Measurements from ENCODE around the gene DOCK1.

Gene DOCK1

DNA sequence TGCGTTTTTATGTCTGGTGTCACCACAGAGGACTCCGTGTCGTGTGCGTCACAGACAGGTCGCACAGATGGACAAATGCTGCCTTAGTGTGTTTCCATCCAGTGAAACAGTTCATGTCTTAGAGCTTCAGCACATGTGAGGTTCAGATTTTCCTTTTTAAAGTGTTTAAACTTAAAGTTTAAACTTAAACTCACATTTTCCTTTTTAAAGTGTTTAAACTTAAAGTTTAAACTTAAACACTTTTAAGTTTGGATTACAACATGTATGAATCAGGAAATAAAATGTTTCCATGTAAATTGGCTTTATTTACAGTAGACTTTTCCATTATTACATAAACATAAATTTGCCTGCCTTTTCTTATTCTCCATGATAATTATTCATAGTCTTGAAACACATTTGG, 223.9 kb downstream of the DOCK1 start:
- no peaks in the 10 kb centered on the region for H3K27me3 Mint-ChIP-seq
- H3K27ac Mint-ChIP-seq, result no peak overlapping the region
- no peaks in the 10 kb centered on the region for H3K4me1 Mint-ChIP-seq
- H3K9me3 Mint-ChIP-seq, result peaks cover 1% of the 10 kb centered on the region
- DNase-seq, result no peak
- H3K4me3 Mint-ChIP-seq, result no peak overlapping the region
- CTCF ChIA-PET, result no interaction called here
- no peaks in the 10 kb centered on the region for H3K36me3 Mint-ChIP-seq

GRCh38 chr10:127132451-127132850, 227.2 kb downstream of the DOCK1 start:
- DNase-seq, result no peak
- Mint-ChIP-seq H3K4me3 (no peak overlapping the region), H3K27ac (no peak overlapping the region), H3K9me3 (peaks cover 1% of the 10 kb centered on the region), H3K27me3 (no peaks in the 10 kb centered on the region), H3K4me1 (no peaks in the 10 kb centered on the region), H3K36me3 (no peaks in the 10 kb centered on the region)
- CTCF ChIA-PET, result no interaction called here

DNA sequence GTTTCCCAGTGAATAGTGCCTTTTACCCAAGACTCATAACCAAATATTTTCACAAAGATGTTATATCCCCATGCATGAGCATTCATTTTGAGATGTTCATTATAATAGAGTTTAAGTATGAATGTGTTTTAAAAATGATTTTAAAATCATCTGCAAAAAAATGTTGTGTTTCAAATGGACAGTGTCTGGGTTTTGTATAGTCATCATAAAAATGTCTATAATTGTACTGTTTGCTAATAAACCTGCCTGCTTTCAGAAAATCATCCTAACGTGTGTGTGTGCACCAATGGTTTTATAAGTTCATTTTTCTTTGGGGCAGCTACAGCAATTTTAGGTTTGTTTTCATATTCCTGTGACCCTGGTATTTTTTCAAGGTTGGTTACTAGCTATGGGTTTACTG, 228.0 kb downstream of the DOCK1 start:
- Mint-ChIP-seq H3K4me3 (no peak overlapping the region), H3K27me3 (no peaks in the 10 kb centered on the region), H3K27ac (no peak overlapping the region), H3K4me1 (no peaks in the 10 kb centered on the region), H3K9me3 (peaks cover 1% of the 10 kb centered on the region), H3K36me3 (no peaks in the 10 kb centered on the region)
- no peak for DNase-seq
- CTCF ChIA-PET, result no interaction called here

DNA sequence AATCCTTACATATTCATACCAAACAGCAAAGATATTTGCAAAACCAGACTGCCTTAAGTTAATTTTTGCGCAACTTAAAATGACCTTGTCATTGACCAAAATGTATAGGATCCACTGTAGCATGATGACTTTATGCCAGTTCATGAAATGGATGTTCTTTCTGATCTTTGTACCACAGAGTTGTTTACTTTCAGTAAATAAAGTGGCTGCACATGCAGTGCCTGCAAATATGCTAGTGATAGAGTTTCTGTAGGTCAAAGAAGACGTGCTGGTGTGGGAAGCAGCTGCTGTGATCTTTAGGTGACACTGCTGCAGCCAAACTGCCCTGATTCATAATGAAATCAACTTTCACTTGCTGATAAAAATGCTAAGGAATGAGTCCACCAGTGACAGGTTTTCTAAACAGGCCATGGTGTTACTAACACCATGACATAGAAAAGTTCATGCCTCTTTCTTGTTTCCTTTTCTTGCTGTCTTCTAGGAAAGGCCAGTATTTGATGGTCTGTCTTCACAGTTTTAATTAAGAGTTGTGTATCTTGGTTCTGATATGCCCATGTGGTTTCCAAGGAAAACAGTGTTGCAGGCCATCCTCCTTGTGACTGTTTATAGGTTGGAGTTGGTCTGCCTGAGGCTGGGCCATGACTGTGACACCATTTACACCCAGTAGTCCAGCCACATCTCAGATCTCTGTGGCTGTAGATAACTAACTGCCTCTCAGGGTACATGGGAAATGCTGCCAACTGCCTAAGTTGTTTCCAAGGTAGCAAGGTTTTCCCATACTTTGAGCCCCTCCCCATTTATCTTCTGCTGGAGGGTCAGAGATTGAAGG, 228.7 kb downstream of the DOCK1 start:
- CTCF ChIA-PET, result no interaction called here
- no peaks in the 10 kb centered on the region for H3K27me3 Mint-ChIP-seq
- no peak overlapping the region for H3K4me3 Mint-ChIP-seq
- H3K9me3 Mint-ChIP-seq, result peaks cover 1% of the 10 kb centered on the region
- no peak for DNase-seq
- H3K4me1 Mint-ChIP-seq, result no peaks in the 10 kb centered on the region
- H3K27ac Mint-ChIP-seq, result no peak overlapping the region
- no peaks in the 10 kb centered on the region for H3K36me3 Mint-ChIP-seq

GRCh38 chr10:127135844-127136577, 230.8 kb downstream of the DOCK1 start:
- no peaks in the 10 kb centered on the region for H3K4me1 Mint-ChIP-seq
- no peak overlapping the region for H3K4me3 Mint-ChIP-seq
- H3K27me3 Mint-ChIP-seq, result no peaks in the 10 kb centered on the region
- no peaks in the 10 kb centered on the region for H3K9me3 Mint-ChIP-seq
- CTCF ChIA-PET, result no interaction called here
- H3K36me3 Mint-ChIP-seq, result no peaks in the 10 kb centered on the region
- H3K27ac Mint-ChIP-seq, result no peak overlapping the region
- DNase-seq, result no peak

DNA sequence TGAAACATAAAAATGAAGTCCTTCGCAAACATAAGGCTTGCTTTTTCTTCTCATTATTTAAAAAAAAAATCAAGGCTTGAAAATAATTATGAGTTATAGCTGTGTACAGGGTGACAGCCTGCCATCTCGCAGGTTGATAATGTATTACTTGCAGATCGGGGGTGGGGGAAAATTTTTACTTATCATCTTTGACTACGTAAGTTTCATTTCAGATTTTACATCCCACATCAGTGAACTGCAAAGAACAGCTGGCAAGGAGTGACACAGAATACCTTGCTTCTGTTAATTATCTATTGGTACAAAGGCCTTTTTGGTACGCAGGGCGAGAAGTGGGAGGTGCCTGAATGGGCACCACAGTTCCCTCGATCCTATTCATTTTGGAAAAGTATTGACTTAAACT, 232.2 kb downstream of the DOCK1 start:
- H3K27ac Mint-ChIP-seq, result no peak overlapping the region
- no peaks in the 10 kb centered on the region for H3K9me3 Mint-ChIP-seq
- CTCF ChIA-PET, result no interaction called here
- H3K4me1 Mint-ChIP-seq, result no peaks in the 10 kb centered on the region
- H3K4me3 Mint-ChIP-seq, result no peak overlapping the region
- DNase-seq, result no peak
- no peaks in the 10 kb centered on the region for H3K27me3 Mint-ChIP-seq
- H3K36me3 Mint-ChIP-seq, result no peaks in the 10 kb centered on the region

DNA sequence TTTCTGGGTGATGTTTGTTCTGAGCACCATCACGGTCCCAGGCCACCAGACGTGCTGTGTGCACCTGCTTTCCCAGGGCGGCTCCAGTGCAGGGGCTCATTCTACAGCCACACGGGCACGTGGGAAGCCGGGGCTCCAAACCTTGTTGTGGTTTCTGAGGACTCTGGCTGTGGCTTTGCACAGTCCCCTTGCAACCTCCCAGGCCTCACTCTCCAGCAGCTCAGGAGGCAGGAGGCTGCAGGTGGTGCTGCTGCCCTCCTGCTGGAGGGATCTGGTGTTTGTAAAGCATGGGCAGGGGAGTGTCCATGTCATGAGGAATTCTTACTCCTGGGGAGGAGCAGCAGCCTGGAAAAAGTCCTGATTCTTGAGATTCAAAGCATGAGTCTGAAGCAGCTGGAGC, 236.9 kb downstream of the DOCK1 start:
- Mint-ChIP-seq H3K4me3 (no peak overlapping the region), H3K4me1 (no peaks in the 10 kb centered on the region), H3K36me3 (no peaks in the 10 kb centered on the region), H3K9me3 (no peaks in the 10 kb centered on the region), H3K27ac (no peak overlapping the region), H3K27me3 (no peaks in the 10 kb centered on the region)
- DNase-seq, result no peak
- CTCF ChIA-PET, result no interaction called here

GRCh38 chr10:127142856-127143255, 237.6 kb downstream of the DOCK1 start:
- Mint-ChIP-seq H3K36me3 (no peaks in the 10 kb centered on the region), H3K4me1 (no peaks in the 10 kb centered on the region)
- CTCF ChIA-PET, result no interaction called here

DNA sequence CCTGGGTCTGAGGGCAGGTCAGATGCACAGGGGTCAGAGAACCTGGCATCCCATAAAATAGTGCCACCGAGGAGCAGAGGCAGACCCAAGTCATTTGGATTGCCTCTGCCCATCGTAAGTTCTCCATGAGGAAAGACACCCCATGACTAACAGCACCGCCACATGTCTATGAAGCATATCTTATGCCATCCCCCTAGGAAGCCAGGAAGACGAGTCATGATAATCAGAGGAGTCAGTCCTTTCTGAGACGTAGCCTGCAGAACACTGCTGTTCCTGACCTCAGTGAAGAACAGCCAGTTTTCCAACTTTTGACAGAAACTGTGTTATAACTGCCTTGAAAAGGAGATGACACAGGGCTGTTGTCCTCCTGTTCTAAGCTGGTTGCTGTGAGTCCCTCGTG, 239.9 kb downstream of the DOCK1 start:
- CTCF ChIA-PET, result no interaction called here
- no peaks in the 10 kb centered on the region for H3K27me3 Mint-ChIP-seq
- no peaks in the 10 kb centered on the region for H3K36me3 Mint-ChIP-seq
- DNase-seq, result no peak
- no peaks in the 10 kb centered on the region for H3K4me1 Mint-ChIP-seq
- no peaks in the 10 kb centered on the region for H3K9me3 Mint-ChIP-seq
- no peak overlapping the region for H3K4me3 Mint-ChIP-seq
- no peak overlapping the region for H3K27ac Mint-ChIP-seq

More at GRCh38 chr10:127142856-127143255, 237.6 kb downstream of the DOCK1 start:
- Mint-ChIP-seq H3K27ac (no peak overlapping the region), H3K9me3 (no peaks in the 10 kb centered on the region), H3K4me3 (no peak overlapping the region), H3K27me3 (no peaks in the 10 kb centered on the region)
- DNase-seq, result no peak

DNA sequence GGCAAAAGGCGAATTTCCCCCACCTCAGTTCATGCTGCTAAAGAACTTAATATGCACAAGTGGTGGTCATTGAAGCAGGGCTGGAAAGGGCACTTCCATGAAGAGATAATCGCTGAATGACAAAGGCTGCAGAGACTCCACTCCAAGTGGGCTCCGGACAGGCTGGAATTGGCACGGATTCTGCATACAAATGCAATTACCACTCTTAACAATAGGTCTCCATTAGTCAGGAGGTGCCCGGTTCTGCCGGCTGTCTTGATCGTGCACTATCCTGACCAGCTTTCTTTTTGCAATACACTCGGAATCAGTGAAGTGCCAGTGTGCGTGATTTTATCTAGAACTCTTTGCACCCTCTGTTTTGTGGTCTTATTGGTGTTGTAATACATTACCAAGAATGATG, 241.4 kb downstream of the DOCK1 start:
- Mint-ChIP-seq H3K36me3 (no peaks in the 10 kb centered on the region), H3K4me1 (no peaks in the 10 kb centered on the region), H3K27me3 (no peaks in the 10 kb centered on the region), H3K9me3 (no peaks in the 10 kb centered on the region), H3K4me3 (no peak overlapping the region), H3K27ac (no peak overlapping the region)
- CTCF ChIA-PET, result no interaction called here
- no peak for DNase-seq

GRCh38 chr10:127148066-127148932, 243.1 kb downstream of the DOCK1 start:
- H3K4me3 Mint-ChIP-seq, result no peak overlapping the region
- DNase-seq, result no peak
- H3K27ac Mint-ChIP-seq, result no peak overlapping the region
- CTCF ChIA-PET, result no interaction called here
- H3K4me1 Mint-ChIP-seq, result no peaks in the 10 kb centered on the region
- no peaks in the 10 kb centered on the region for H3K36me3 Mint-ChIP-seq
- H3K27me3 Mint-ChIP-seq, result no peaks in the 10 kb centered on the region
- no peaks in the 10 kb centered on the region for H3K9me3 Mint-ChIP-seq

- DNase-seq, result no peak
- no peaks in the 10 kb centered on the region for H3K9me3 Mint-ChIP-seq
- no peaks in the 10 kb centered on the region for H3K36me3 Mint-ChIP-seq
- H3K4me1 Mint-ChIP-seq, result no peaks in the 10 kb centered on the region
- CTCF ChIA-PET, result no interaction called here
- H3K27me3 Mint-ChIP-seq, result no peaks in the 10 kb centered on the region
- no peak overlapping the region for H3K27ac Mint-ChIP-seq
- H3K4me3 Mint-ChIP-seq, result no peak overlapping the region
These were observed 243.6 kb downstream of the DOCK1 start for GRCh38 chr10:127148933-127149220.

- H3K4me3 Mint-ChIP-seq, result no peak overlapping the region
- H3K4me1 Mint-ChIP-seq, result no peaks in the 10 kb centered on the region
- H3K27me3 Mint-ChIP-seq, result no peaks in the 10 kb centered on the region
- no peaks in the 10 kb centered on the region for H3K36me3 Mint-ChIP-seq
- CTCF ChIA-PET, result no interaction called here
- H3K27ac Mint-ChIP-seq, result no peak overlapping the region
- H3K9me3 Mint-ChIP-seq, result no peaks in the 10 kb centered on the region
- DNase-seq, result no peak
These were observed 244.4 kb downstream of the DOCK1 start for GRCh38 chr10:127149501-127150081.

- no peaks in the 10 kb centered on the region for H3K27me3 Mint-ChIP-seq
- H3K9me3 Mint-ChIP-seq, result no peaks in the 10 kb centered on the region
- CTCF ChIA-PET, result no interaction called here
- no peaks in the 10 kb centered on the region for H3K36me3 Mint-ChIP-seq
- H3K4me3 Mint-ChIP-seq, result no peak overlapping the region
- DNase-seq, result no peak
- H3K27ac Mint-ChIP-seq, result no peak overlapping the region
- H3K4me1 Mint-ChIP-seq, result no peaks in the 10 kb centered on the region
These were observed 244.9 kb downstream of the DOCK1 start for GRCh38 chr10:127150136-127150535.
